OCI-LY3 (cell line): Measurements from ENCODE around the gene DTYMK.
"Not testable (repeated sequence)": the region's sequence is repeated elsewhere in the genome, so short reads cannot be mapped to it uniquely, and the experiment has no call there.

Experiments used
- H2AFZ ChIP-seq: fragments of 200-600, 300-600 bp; shearing (Covaris generic); 2 replicates; pipeline ENCODE4 v1.6.0; 2014; ENCODE audit warnings: antibody characterized with exemption, low read depth, low read length
- H3K27ac ChIP-seq: fragments of 200-600, 300-600 bp; sonication (generic); 2 replicates; pipeline ENCODE4 v1.5.1; 2014; ENCODE audit warnings: mild to moderate bottlenecking, low read length, moderate library complexity, mixed read lengths
- H3K27me3 ChIP-seq: fragments of 200-600, 300-600 bp; sonication (generic); 2 replicates; pipeline ENCODE4 v1.6.1; 2014; ENCODE audit warnings: low read depth, low read length, mixed read lengths
- H3K36me3 ChIP-seq: fragments of 200-600, 300-600 bp; sonication (generic); replicated peaks from 2 replicates; pipeline ENCODE3; 2014; ENCODE audit warnings: low read depth, low read length, mixed read lengths
- H3K4me1 ChIP-seq: fragments of 300-600, 200-600 bp; sonication (generic); 2 replicates; pipeline ENCODE4 v1.6.1; 2014; ENCODE audit warnings: low read length, mixed read lengths
- H3K4me2 ChIP-seq: fragments of 200-600, 300-600 bp; sonication (generic); 2 replicates; pipeline ENCODE4 v1.6.1; 2014; ENCODE audit warnings: low read length, mixed read lengths
- H3K4me3 ChIP-seq: fragments of 300-600, 200-600 bp; sonication (generic); 2 replicates; pipeline ENCODE4 v1.5.1; 2014; ENCODE audit warnings: antibody characterized with exemption, mild to moderate bottlenecking, low read length, moderate library complexity
- H3K79me2 ChIP-seq: fragments of 300-600, 200-600 bp; shearing (Covaris generic); 2 replicates; pipeline ENCODE4 v1.6.1; 2014; ENCODE audit warnings: mild to moderate bottlenecking, low read length, mixed read lengths
- H3K9ac ChIP-seq: fragments of 300-600, 200-600 bp; shearing (Covaris generic); 2 replicates; pipeline ENCODE4 v1.6.0; 2014; ENCODE audit warnings: mild to moderate bottlenecking, low read length, moderate library complexity
- H3K9me3 ChIP-seq: fragments of 200-600, 300-600 bp; shearing (Covaris generic); 2 replicates; pipeline ENCODE4 v1.6.1; 2014; ENCODE audit warnings: low read length, mixed read lengths; ENCODE audit not compliant: insufficient read depth
- H4K20me1 ChIP-seq: fragments of 200-600, 300-600 bp; sonication (generic); 2 replicates; pipeline ENCODE4 v1.6.1; 2016; ENCODE audit warnings: low read length, mixed read lengths; ENCODE audit not compliant: insufficient read depth
- EZH2phosphoT487 ChIP-seq: fragments of 200-600 bp; shearing (Covaris generic); IDR thresholded peaks from 2 replicates; pipeline ENCODE4 v1.6.1; 2018; ENCODE audit warnings: antibody characterized with exemption, mixed run types, low read depth
- TF ChIP-seq, protein P1 (sequence below): fragments of 200-600, 300-600 bp; sonication (generic); IDR thresholded peaks from 2 replicates; pipeline ENCODE4 v1.5.1; 2014; ENCODE audit warnings: antibody characterized with exemption, low read length, low read depth

The DTYMK gene

GRCh38 chr2:241668839-241669238 lies 17.8 kb downstream of the DTYMK start:
- Histone ChIP-seq H3K9ac (no peak overlapping the region), H4K20me1 (no peaks in the 10 kb centered on the region), H2AFZ (no peak overlapping the region), H3K27ac (no peak overlapping the region), H3K9me3 (no peaks in the 10 kb centered on the region), H3K27me3 (no peaks in the 10 kb centered on the region), H3K36me3 (no peaks in the 10 kb centered on the region), H3K4me2 (no peak overlapping the region), H3K79me2 (no peaks in the 10 kb centered on the region), H3K4me1 (no peaks in the 10 kb centered on the region), H3K4me3 (no peak overlapping the region)
- TF ChIP-seq EZH2phosphoT487: no peak
- TF ChIP-seq, protein P1, sequence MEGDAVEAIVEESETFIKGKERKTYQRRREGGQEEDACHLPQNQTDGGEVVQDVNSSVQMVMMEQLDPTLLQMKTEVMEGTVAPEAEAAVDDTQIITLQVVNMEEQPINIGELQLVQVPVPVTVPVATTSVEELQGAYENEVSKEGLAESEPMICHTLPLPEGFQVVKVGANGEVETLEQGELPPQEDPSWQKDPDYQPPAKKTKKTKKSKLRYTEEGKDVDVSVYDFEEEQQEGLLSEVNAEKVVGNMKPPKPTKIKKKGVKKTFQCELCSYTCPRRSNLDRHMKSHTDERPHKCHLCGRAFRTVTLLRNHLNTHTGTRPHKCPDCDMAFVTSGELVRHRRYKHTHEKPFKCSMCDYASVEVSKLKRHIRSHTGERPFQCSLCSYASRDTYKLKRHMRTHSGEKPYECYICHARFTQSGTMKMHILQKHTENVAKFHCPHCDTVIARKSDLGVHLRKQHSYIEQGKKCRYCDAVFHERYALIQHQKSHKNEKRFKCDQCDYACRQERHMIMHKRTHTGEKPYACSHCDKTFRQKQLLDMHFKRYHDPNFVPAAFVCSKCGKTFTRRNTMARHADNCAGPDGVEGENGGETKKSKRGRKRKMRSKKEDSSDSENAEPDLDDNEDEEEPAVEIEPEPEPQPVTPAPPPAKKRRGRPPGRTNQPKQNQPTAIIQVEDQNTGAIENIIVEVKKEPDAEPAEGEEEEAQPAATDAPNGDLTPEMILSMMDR: no peak

GRCh38 chr2:241668354-241668753 lies 18.3 kb downstream of the DTYMK start:
- TF ChIP-seq EZH2phosphoT487: no peak
- TF ChIP-seq, protein P1: no peak
- Histone ChIP-seq H3K4me1 (no peaks in the 10 kb centered on the region), H3K79me2 (no peaks in the 10 kb centered on the region), H3K36me3 (no peaks in the 10 kb centered on the region), H3K4me2 (no peak overlapping the region), H3K9me3 (no peaks in the 10 kb centered on the region), H3K4me3 (no peak overlapping the region), H3K27me3 (no peaks in the 10 kb centered on the region), H3K9ac (no peak overlapping the region), H3K27ac (no peak overlapping the region), H4K20me1 (no peaks in the 10 kb centered on the region), H2AFZ (no peak overlapping the region)

DNA sequence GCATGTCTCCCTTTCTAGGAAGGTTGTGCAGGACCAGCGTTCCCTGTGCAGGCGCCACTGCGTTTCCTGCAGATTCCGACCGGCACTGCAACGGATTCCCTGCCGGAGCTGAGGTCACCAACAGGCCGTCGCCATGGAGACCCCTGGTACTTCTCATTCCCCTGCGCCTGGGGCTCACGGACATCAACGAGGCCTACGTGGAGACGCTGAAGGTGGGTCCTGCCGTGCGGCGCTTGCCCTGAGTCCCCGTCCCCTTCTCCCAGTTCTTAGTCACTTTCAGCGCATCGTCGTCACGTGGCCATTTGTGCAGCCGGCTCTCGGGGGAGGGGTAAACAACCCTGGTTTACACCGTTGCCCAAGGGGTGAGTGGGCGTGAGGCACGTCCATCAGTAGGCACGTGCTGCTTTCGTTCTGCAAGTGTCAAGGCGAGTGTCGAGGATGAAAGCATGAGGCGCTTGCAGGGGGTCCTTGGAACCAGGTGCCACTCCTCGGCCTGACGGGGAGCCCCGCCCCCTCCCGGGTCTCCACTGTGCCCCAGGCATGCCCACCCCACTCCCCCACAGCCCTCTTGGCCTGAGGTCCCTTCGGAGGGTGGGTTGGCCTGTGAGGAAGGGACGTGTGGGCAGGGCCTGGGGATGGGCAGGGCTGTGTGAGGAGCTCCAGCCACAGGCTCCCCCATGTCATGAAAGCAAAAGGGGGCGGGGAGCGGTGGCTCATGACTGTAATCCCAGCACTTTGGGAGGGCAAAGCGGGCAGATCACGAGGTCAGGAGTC lies 19.8 kb downstream of the DTYMK start:
- H3K27ac ChIP-seq: no peak overlapping the region
- no peaks in the 10 kb centered on the region for H4K20me1 ChIP-seq
- no peak for TF ChIP-seq EZH2phosphoT487
- TF ChIP-seq, protein P1: no peak
- H2AFZ ChIP-seq: no peak overlapping the region
- H3K4me3 ChIP-seq: no peak overlapping the region
- H3K36me3 ChIP-seq: no peaks in the 10 kb centered on the region
- H3K79me2 ChIP-seq: no peaks in the 10 kb centered on the region
- no peaks in the 10 kb centered on the region for H3K27me3 ChIP-seq
- no peak overlapping the region for H3K4me2 ChIP-seq
- H3K9ac ChIP-seq: no peak overlapping the region
- H3K4me1 ChIP-seq: no peaks in the 10 kb centered on the region
- H3K9me3 ChIP-seq: no peaks in the 10 kb centered on the region

DNA sequence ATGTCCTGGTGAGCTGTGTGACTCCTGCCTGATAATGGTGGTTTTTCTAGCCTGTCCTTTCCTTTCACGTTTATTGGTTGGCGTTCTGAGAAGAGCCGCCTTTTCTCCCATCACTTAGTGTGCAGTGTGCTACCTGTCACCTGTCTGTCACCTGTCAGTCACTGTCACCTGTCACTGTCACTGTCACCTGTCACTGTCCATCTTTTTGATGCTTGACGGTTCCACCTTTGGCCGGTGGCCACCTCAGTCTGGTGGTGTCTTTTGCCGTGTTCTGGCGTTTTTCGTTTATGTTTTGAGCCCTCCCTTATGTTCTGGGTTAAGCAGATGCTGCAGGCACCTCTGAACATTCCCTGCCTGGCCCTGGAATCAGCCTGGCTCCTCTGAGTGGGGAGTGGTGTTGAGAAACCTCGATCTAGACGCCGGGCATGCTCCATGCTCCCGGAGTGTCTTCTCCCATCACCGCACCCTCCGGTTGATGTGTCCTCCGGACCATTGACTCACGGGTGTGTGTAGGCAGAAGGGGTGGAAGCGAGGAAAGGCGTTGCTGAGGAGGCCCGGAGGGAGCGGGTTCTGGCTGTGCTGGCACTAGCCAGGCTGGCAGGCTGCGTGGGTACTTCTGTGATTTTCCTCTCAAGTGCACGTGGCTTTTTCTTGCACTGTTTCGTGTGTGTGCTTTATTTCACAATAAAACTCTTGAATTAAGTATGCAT lies 20.7 kb downstream of the DTYMK start:
- no peak overlapping the region for H3K4me2 ChIP-seq
- no peaks in the 10 kb centered on the region for H4K20me1 ChIP-seq
- TF ChIP-seq, protein P1: no peak
- no peak for TF ChIP-seq EZH2phosphoT487
- H3K27ac ChIP-seq: no peak overlapping the region
- no peaks in the 10 kb centered on the region for H3K27me3 ChIP-seq
- no peaks in the 10 kb centered on the region for H3K36me3 ChIP-seq
- H3K4me1 ChIP-seq: no peaks in the 10 kb centered on the region
- H3K9me3 ChIP-seq: no peaks in the 10 kb centered on the region
- H3K9ac ChIP-seq: no peak overlapping the region
- H2AFZ ChIP-seq: no peak overlapping the region
- no peak overlapping the region for H3K4me3 ChIP-seq
- no peaks in the 10 kb centered on the region for H3K79me2 ChIP-seq

DNA sequence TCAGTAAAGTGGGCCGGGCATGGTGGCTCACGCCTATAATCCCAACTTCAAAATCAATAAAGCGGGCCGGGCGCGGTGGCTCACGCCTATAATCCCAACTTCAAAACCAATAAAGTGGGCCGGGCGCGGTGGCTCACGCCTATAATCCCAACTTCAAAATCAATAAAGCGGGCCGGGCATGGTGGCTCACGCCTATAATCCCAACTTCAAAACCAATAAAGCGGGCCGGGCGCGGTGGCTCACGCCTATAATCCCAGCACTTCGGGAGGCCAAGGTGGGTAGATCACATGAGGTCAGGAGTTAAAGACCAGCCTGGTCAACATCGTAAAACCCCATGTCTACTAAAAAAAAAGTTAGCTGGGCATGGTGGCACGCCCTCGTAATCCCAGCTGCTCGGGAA lies 23.9 kb downstream of the DTYMK start:
- not testable (repeated sequence) for H3K9me3 ChIP-seq, H3K4me3 ChIP-seq, H2AFZ ChIP-seq, H3K4me1 ChIP-seq, H3K9ac ChIP-seq, H3K27me3 ChIP-seq, H3K79me2 ChIP-seq, H4K20me1 ChIP-seq, H3K27ac ChIP-seq, H3K4me2 ChIP-seq, H3K36me3 ChIP-seq
